Thymus (tissue), 11 donors: ENCODE measurements around the gene DNM3. TPM values are rescaled to one million over a fixed set of nuclear protein-coding genes. Genes with fewer than 3 reads are reported as not detected.
"Not testable (repeated sequence)": the region's sequence is repeated elsewhere in the genome, so short reads cannot be mapped to it uniquely, and the experiment has no call there.

Experiments
- DNase-seq, 9 donors: peaks; one replicate each; pipeline ENCODE4 v3.0.0-alpha.2; 2013; ENCODE audit warnings: low spot score in 9 of 9, low read depth in 6 of 9, missing footprints in 1 of 9
- H3K27ac ChIP-seq, 2 donors: one replicate each; pipeline ENCODE4 v1.5.1; 2013; ENCODE audit warnings: control low read depth in 1 of 2, low read depth in 1 of 2, low read length in 1 of 2, mild to moderate bottlenecking in 1 of 2, moderate library complexity in 1 of 2
- H3K27me3 ChIP-seq, 2 donors: one replicate each; pipeline ENCODE4 v1.5.1; 2013; ENCODE audit warnings: low read length in 1 of 2; ENCODE audit not compliant: control insufficient read depth in 2 of 2, insufficient read depth in 1 of 2
- H3K36me3 ChIP-seq, 2 donors: one replicate each; pipeline ENCODE4 v1.5.1; 2013; ENCODE audit warnings: low read length in 1 of 2, mild to moderate bottlenecking in 1 of 2, moderate library complexity in 1 of 2; ENCODE audit not compliant: control insufficient read depth in 2 of 2, insufficient read depth in 2 of 2
- H3K4me1 ChIP-seq, 2 donors: one replicate each; pipeline ENCODE4 v1.5.1; 2013; ENCODE audit warnings: low read length in 2 of 2; ENCODE audit not compliant: control insufficient read depth in 2 of 2, insufficient read depth in 2 of 2
- H3K4me3 ChIP-seq, 2 donors: one replicate each; pipeline ENCODE4 v1.5.1; 2013; ENCODE audit warnings: low read length in 2 of 2, control low read depth in 1 of 2, mild to moderate bottlenecking in 1 of 2
- H3K9me3 ChIP-seq, 2 donors: one replicate each; pipeline ENCODE4 v1.5.1; 2013; ENCODE audit warnings: low read length in 1 of 2, mild to moderate bottlenecking in 1 of 2; ENCODE audit not compliant: control insufficient read depth in 2 of 2, insufficient read depth in 1 of 2
- WGBS: extraction: QIAGEN DNeasy Blood & Tissue Kit; methylation state at CpG from one replicate; pipeline ENCODE4 v1.1.7; 2013; 5-methylcytosine and 5-hydroxymethylcytosine counted together
- polyA plus RNA-seq: library from polyadenylated mRNA; stranded (reverse); fragments of 200-250 nt; gene quantifications from one replicate; pipeline ENCODE4 v1.2.3, GENCODE V29; 2013
- total RNA-seq: library from RNA; stranded (reverse); fragments of 120-200 nt; gene quantifications from one replicate; pipeline ENCODE4 v1.2.4, GENCODE V29; 2013
- donor health status: healthy.

DNM3 gene
- total and polyA plus RNA-seq, 2 donors, result 1.9 to 2.2 TPM

DNA sequence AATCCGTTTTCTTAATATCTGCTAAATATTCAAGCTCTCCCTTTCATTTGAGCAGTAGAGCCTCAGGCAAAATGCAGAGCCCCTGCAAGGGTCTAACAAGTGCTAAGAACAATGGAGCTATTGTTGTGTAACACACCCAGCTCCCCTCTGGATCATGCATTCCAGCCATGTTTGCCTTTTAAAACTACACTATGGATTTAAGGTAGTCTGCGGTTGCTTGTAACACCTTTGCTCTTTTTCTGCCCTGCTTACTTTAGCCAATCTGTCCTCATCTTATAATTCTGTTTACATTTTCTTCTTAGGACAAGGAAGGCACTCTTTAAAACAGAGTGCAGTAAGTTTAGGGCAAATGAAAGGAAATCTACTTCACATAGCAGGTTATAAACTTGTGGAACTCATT, 519.2 kb downstream of the DNM3 start:
- no peak overlapping the region for H3K4me3 ChIP-seq
- no peak for DNase-seq
- H3K9me3 ChIP-seq, result no peaks in the 10 kb centered on the region
- H3K27me3 ChIP-seq, result no peaks in the 10 kb centered on the region
- H3K27ac ChIP-seq, result no peak overlapping the region
- H3K4me1 ChIP-seq, result peaks cover 0 to 12% of the 10 kb centered on the region in 2 donors
- 90% methylated on average over 2 of the region's 2 CpGs for WGBS
- H3K36me3 ChIP-seq, result no peaks in the 10 kb centered on the region

DNA sequence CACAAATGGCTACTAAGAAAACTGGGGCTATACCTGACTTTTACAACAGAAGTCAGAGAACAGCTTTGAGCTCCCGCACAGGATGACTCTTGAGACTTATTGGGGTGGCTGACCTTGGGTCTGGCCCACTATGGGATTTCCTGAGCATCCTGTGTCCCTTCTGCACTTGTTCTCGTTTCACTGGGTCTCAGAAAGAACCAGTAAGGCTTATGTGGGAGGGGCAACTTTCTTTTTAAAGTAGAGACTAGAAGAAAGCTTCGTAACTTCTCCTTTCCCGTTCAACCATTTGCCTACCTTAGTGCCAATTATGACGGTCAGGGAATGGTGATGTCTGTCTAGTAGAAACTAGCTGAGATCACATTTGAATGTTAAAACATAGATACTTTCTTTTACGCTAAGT, 519.7 kb downstream of the DNM3 start:
- Histone ChIP-seq H3K36me3 (no peaks in the 10 kb centered on the region), H3K4me3 (no peak overlapping the region), H3K9me3 (no peaks in the 10 kb centered on the region), H3K27me3 (no peaks in the 10 kb centered on the region), H3K27ac (no peak overlapping the region), H3K4me1 (peaks cover 0 to 12% of the 10 kb centered on the region in 2 donors)
- 86% methylated on average over 6 of the region's 6 CpGs for WGBS
- no peak for DNase-seq

- Histone ChIP-seq H3K36me3 (no peaks in the 10 kb centered on the region), H3K9me3 (no peaks in the 10 kb centered on the region), H3K27me3 (no peaks in the 10 kb centered on the region), H3K4me1 (peaks cover 0 to 3% of the 10 kb centered on the region in 2 donors), H3K4me3 (no peak overlapping the region), H3K27ac (no peak overlapping the region)
- DNase-seq, result no peak
These were observed 522.6 kb downstream of the DNM3 start for GRCh38 chr1:172363852-172364251.

- WGBS, result 97% methylated on average over 1 of the region's 3 CpGs
- H3K36me3 ChIP-seq, H3K9me3 ChIP-seq, H3K27ac ChIP-seq, H3K4me1 ChIP-seq, DNase-seq, H3K4me3 ChIP-seq, H3K27me3 ChIP-seq: not testable (repeated sequence)
These were observed 530.3 kb downstream of the DNM3 start for GRCh38 chr1:172371646-172372045.

- Histone ChIP-seq H3K27ac (no peak overlapping the region), H3K9me3 (no peaks in the 10 kb centered on the region), H3K4me3 (no peak overlapping the region), H3K36me3 (no peaks in the 10 kb centered on the region), H3K27me3 (no peaks in the 10 kb centered on the region), H3K4me1 (no peaks in the 10 kb centered on the region)
- 60% methylated on average over 1 of the region's 1 CpG for WGBS
- no peak for DNase-seq
These were observed 532.6 kb downstream of the DNM3 start for GRCh38 chr1:172373864-172374263.

DNA sequence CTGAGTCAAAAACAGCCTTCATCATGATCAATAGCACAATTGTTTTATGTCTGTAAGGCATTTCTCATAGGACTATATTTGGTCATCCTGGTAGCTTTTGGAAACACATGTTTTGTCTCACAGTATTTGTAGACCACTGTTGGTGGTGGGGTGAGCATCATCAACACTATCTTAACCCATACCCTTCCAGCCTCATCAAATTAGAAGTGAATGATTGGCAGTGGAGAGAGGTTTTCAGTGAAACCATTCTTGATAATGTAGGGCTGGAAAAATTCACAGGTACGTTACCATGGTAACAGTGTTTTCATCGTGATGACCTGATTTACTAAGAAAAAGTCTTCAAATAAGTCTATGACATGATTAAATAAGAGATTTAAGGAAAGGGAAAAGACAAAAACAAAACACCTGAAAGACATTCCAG, 533.9 kb downstream of the DNM3 start:
- Histone ChIP-seq H3K4me1 (no peaks in the 10 kb centered on the region), H3K36me3 (no peaks in the 10 kb centered on the region), H3K4me3 (no peak overlapping the region), H3K27me3 (no peaks in the 10 kb centered on the region), H3K27ac (no peak overlapping the region), H3K9me3 (no peaks in the 10 kb centered on the region)
- WGBS, result 96% methylated on average over 2 of the region's 2 CpGs
- no peak for DNase-seq

- Histone ChIP-seq H3K36me3 (no peaks in the 10 kb centered on the region), H3K9me3 (no peaks in the 10 kb centered on the region), H3K27ac (no peak overlapping the region), H3K4me1 (no peaks in the 10 kb centered on the region), H3K4me3 (no peak overlapping the region), H3K27me3 (no peaks in the 10 kb centered on the region)
- no peak for DNase-seq
- 27% methylated on average over 2 of the region's 2 CpGs for WGBS
These were observed 535.1 kb downstream of the DNM3 start for GRCh38 chr1:172376431-172376830.

DNA sequence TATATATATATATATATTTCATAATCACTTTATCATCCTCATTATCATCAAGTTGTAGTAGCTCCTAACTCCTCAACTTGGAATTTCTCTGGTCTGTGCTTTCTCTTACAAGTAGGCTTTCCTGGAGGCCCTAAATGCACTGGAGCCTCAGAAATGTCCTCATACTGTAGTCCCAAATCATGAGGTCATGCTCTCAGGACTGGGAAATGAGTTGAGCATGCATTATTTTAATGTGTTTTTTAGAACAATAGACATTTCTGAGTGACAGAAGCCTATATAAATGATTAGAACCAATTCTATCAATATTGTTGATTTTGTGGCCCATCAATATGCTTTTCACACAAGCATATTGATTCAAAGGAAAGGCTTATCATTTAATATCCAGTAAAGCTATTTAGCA, 536.3 kb downstream of the DNM3 start:
- H3K4me1 ChIP-seq, result no peaks in the 10 kb centered on the region
- H3K9me3 ChIP-seq, result no peaks in the 10 kb centered on the region
- no peaks in the 10 kb centered on the region for H3K36me3 ChIP-seq
- H3K27ac ChIP-seq, result no peak overlapping the region
- no peaks in the 10 kb centered on the region for H3K27me3 ChIP-seq
- H3K4me3 ChIP-seq, result no peak overlapping the region
- DNase-seq, result no peak

- 99% methylated on average over 1 of the region's 1 CpG for WGBS
- Histone ChIP-seq H3K27ac (no peak overlapping the region), H3K4me3 (no peak overlapping the region), H3K9me3 (no peaks in the 10 kb centered on the region), H3K27me3 (no peaks in the 10 kb centered on the region), H3K36me3 (no peaks in the 10 kb centered on the region), H3K4me1 (no peaks in the 10 kb centered on the region)
- no peak for DNase-seq
These were observed 536.9 kb downstream of the DNM3 start for GRCh38 chr1:172378109-172378760.
